GM21423 (cell line): ENCODE data around the gene DUSP7.
A peak's percentile ranks its signal among the peaks of the same experiment; 100 is the strongest.

Experiments
- ATAC-seq: cut with Tn5 transposase; IDR thresholded peaks from one replicate; pipeline ENCODE4 v1.9.1; 2021; ENCODE audit warnings: mild to moderate bottlenecking, moderate library complexity; ENCODE audit not compliant: unreplicated experiment

DUSP7 gene

DNA sequence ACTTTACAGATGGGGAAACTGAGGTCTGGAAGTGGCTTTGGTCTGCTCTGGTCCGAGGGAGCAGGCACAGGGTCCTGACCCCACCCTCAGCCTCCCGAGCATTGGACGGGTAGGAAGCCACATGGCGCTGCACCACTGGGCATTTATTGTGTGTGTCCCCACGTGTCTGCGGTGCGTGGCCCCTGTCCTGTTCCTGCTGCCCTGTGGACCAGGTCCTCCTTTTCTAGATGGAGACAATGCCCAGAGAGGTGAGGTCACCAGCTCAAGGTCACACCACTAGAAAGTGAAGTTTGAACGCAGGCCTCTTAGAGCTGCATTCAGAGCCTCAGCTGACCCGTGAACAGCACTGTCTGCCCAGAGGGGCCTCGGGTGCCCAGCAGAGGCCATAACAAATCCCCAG is 26.8 kb downstream of the DUSP7 start:
- no peak for ATAC-seq

- no peak for ATAC-seq
Observed at GRCh38 chr3:52029053-52029452, 27.3 kb downstream of the DUSP7 start.

GRCh38 chr3:52028572-52028971 is 27.8 kb downstream of the DUSP7 start:
- ATAC-seq: no peak

DNA sequence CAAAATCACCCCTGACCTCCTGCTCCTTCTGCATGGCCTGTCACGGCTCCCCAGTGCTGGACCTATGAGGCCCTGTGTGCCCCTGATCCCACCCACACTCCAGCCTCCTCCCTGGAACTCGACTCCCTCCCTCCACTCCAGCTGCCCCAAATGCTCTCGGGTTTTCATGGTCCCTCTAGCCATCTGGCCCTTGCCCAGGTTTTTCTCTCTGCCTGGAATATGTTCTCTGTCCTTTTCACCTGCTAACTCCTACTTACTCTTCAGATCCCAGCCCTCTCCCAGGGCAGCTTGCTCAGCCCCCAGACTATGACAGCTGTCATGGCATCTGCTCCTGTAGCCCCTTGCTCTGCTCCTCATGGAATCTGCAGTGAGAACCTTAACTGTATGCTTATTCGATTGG is 30.3 kb downstream of the DUSP7 start:
- ATAC-seq: no peak

DNA sequence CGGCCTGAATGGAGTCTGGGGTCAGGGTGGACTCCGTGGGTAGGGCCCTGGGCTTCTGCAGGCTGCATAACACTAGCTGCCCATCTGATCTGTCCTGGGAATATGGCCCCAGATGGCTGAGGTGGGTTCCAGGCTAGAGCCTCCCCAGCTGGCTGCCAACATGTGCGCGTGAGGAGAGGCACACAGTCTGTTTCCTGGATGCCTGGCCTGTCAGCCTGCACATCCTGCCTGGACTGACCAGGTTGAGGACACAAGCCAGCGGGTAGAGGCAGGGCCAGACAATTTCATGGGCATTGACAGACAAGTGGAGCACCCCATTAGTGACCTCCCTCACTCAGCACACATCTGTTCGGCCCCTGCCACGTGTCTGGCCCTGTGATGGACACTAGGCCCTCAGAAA is 30.9 kb downstream of the DUSP7 start:
- ATAC-seq: no peak

- no peak for ATAC-seq
Observed at GRCh38 chr3:52024765-52025452, 31.5 kb downstream of the DUSP7 start.

DNA sequence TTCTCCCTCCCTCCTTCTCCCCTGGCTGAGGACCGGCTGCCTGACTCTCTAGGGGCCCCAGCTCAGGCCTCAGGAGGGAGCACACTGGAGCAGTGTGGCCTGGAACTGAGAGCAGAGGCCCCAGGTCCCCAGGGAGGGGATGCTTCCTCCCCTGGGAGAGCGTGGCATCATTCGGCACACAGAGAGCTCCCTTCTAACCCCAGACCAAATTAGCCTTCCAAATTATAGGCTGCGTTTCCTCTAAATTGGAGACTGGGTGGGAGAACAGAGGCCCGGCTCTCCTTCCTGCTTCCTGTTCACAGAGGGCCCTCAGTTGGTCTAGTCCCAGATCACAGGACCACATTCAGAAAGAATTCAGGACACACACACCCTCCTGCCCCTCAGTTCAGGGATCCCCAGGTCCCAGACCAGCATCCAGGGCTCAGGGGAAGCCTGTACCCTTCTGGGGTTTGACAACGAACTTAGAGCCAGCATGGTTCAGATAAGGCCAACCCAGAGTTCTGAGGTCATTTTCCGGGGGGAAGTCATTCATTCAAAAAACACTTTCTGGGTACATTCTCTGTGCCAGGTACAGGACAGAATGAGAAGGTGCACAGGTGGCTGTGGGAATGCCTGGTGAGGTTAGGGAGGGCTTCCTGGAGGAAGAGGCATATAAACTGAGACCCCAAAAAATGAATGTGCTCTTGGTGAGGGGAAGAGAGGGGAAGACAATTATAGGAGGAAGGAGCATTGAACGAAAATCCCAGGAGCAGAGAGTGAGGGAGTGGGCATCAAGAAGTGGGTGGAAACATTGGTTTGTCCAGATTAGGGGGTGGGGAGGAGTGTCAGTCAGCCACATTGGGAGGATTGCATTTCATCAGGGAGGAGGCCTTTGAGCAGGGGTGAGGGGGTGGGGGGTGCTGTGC is 32.3 kb downstream of the DUSP7 start:
- peak; percentile 58 for ATAC-seq

- no peak for ATAC-seq
Observed at GRCh38 chr3:52023101-52023770, 33.1 kb downstream of the DUSP7 start.

- ATAC-seq: no peak
Observed at GRCh38 chr3:52022323-52023100, 33.9 kb downstream of the DUSP7 start.

DNA sequence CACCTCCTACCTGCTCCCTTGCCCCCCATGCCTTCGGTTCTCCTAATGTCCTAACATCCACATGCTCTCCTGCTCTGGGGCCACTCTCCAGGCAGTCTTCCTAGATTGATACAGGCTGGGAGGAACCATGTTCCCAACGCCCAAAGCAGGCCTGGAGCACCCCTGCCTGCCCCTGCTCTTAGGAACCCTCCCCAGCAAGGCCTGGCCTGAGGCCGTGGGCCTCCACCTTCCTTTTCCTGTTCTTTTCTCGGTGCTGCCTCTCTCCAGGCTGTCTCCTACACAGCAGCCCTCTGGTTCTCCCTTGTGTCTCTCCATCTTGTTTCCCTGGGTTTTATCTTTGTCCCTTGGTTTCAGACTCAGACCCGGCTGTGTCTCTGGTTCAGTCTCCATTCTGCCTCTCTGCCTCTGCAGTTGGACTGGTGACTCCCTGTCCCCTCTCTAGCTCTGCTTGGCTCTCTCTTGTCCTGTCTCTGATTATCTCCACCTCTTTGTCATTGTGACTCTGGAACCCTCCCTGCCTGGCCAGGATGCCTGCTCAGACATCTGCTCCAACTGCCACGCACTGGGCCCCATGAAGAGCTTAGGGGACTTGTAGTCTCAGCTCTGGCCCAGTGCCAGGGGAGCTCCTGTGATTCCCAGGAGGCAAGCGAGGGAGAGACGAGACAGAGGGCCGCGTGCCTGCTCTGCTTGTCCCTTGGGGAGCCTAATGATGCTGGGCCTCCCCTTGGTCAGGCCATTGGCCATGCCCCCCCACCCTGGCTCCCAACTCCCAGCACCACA is 34.7 kb downstream of the DUSP7 start:
- ATAC-seq: no peak

GRCh38 chr3:52020796-52021195 is 35.6 kb downstream of the DUSP7 start:
- no peak for ATAC-seq

DNA sequence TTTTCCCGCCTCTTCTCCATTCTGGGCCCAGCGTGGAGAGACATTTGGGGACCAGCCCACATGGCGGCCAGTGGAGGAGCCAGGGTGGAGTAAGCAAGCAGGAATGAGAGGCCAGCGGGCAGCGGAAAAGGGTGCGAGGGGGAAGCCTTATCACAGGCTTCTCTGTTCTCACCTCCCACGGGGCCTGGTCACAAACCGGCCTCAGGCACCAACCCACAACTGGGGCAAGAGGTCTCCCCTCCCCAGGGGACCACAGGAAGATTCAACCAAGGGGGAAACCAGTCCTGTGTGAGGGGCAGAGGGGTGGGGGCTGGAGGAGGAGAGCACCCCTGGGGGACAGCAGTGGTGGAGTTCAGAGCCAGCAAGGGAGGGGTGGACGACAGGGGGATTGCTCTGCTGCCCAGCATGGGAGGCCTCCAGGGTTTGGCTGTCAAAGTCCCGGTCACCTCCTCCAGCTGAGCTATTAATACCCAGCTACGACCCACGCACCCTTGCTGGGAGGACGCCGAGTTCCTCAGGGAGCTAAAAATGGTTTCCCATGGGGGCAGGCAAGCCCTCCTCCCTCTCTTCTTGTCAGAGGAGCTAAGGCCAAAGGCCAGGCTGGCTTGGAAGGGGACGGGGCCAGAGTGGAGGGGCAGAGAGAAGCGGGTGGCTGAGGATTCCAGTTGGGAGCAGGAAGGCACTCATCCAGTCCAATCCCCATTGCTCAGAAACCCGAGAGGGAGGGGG is 36.9 kb downstream of the DUSP7 start:
- no peak for ATAC-seq

GRCh38 chr3:52018319-52019000 is 37.9 kb downstream of the DUSP7 start:
- ATAC-seq: no peak

DNA sequence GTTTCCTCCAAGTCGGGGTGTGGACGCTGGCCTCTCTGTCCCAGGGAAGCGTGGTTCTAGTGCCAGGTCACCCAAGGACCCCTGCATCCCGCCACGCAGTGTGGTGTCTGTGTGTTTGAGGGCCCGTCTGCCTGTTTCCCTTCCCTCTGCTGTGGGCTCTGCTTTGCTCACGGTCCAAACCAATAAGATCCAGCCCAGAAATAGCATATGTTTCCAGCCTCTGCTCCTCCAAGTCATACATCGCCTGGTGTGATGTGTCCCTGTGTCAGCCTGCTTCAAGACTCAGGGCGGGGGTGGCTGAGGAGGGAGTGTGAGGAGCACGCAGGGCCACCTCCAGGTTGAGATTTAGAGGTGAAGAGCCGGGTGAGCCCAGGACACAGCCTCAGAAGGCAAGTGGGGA is 38.8 kb downstream of the DUSP7 start:
- ATAC-seq: no peak

DNA sequence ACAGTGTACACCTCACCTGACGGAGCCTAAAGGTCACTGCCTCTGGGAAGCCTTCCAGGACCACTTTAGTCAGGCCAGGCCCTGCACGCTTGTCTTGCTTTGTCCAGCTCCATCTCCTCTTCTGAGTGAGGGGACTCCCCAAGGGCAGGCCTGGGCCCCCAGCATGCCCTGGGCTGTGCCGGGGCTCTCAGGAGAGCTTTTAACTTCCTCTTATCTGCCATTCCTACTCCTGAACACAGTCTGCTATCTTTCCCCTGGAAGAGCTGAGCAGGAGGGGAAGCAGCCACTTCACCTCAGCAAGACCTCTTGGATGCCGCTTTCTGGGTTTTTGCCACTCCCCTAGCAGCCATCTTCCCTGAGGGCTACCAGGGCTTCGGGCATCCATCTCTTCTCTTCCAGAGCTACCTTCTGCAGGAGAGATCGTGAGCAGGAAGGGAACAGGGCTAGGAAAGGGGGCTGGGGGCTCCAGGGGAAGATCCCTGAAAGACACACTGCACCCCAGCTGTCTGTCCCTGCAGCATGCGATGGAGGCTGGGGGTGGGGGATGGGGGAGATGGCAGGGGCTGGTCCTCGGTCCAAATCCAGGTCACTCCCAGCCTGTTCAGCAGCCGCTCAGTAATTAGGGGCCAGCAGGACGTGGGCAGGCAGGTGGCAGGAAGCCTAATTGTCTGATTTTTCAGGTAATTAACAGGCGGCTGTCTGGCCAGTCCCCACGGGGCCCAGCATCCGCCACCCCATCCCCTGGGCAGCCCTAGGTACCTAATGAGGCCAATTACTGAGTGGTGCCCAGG is 40.7 kb downstream of the DUSP7 start:
- no peak for ATAC-seq

GRCh38 chr3:52014613-52015012 is 41.8 kb downstream of the DUSP7 start:
- ATAC-seq: no peak

DNA sequence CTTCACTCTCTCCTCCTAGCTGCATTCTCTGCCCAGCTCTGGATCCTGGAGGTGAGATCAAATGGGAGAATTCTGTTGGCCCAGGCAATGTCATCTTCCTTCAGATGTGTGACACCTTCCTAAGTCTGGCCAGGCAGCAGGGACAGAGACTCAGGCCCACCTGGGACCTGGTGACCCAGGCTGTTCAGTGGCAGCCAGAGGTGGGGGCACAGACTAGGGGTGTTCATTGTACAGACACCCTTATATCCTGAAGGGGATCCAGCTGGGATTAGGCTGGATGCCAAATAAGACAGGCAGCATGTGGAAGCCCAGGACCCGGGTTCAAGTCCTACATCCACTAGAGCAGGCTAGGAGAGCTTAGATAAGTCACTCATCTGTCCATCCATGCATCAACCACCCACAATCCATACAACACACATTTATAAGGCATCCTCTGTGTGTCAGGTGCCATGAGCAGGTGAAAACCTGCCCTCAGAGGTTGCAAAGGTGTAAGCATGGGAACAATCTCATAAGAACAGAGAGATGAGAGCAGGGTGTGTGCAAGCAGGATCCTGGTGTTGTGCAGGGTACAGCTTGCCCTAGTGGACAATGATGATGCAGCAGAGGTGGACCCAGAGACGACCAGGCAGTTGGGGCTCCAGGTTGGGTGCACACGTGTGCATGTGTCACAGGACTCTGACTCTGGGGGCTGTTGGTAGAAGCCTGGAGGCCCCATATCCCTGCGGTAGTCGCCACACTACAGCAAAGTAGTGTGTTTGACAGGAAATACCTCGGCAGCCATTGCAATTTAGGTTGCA is 42.4 kb downstream of the DUSP7 start:
- ATAC-seq: no peak
